Type B pancreatic cell (in vitro differentiated cells): ENCODE data around the gene USP37. TPM values are rescaled to one million over a fixed set of nuclear protein-coding genes. Genes with fewer than 3 reads are reported as not detected.
"Not testable (repeated sequence)": the region's sequence is repeated elsewhere in the genome, so short reads cannot be mapped to it uniquely, and the experiment has no call there.

Experiments used
- DNase-seq: peaks from one replicate; pipeline ENCODE4 v3.0.0; 2021; ENCODE audit warnings: mixed read lengths; ENCODE audit not compliant: unreplicated experiment; ENCODE audit errors: extremely low spot score
- H3K27ac Mint-ChIP-seq: 2 replicates; pipeline ENCODE4 v1.8.0; 2021; ENCODE audit warnings: mild to moderate bottlenecking, mixed read lengths
- H3K27me3 Mint-ChIP-seq: 2 replicates; pipeline ENCODE4 v1.8.0; 2021; ENCODE audit warnings: mixed read lengths
- H3K36me3 Mint-ChIP-seq: 2 replicates; pipeline ENCODE4 v1.8.0; 2021; ENCODE audit warnings: mixed read lengths
- H3K4me1 Mint-ChIP-seq: one replicate; pipeline ENCODE4 v1.8.0; 2021; ENCODE audit warnings: mixed read lengths; ENCODE audit not compliant: unreplicated experiment
- H3K4me3 Mint-ChIP-seq: 2 replicates; pipeline ENCODE4 v1.8.0; 2021; ENCODE audit warnings: mild to moderate bottlenecking, mixed read lengths
- H3K9me3 Mint-ChIP-seq: 2 replicates; pipeline ENCODE4 v1.8.0; 2021; ENCODE audit warnings: mixed read lengths
- CTCF ChIP-seq: fragments of 200-600 bp; sonication (generic); conservative IDR thresholded peaks from 2 replicates; pipeline ENCODE4 v1.5.0; 2021; ENCODE audit warnings: antibody characterized with exemption, mild to moderate bottlenecking
- total RNA-seq: library from RNA; stranded (reverse); gene quantifications from 2 replicates; pipeline ENCODE4 v1.2.1, GENCODE V29; 2021; ENCODE audit warnings: low replicate concordance

Gene USP37
- total RNA-seq, 1 donor from 2014 or later = 22.9 TPM

GRCh38 chr2:218566296-218566695 is 1.9 kb downstream of the USP37 start:
- H3K4me1 Mint-ChIP-seq = peaks cover 34% of the 10 kb centered on the region
- peaks cover 7% of the 10 kb centered on the region for H3K36me3 Mint-ChIP-seq
- TF ChIP-seq CTCF = no peak
- H3K9me3 Mint-ChIP-seq = no peaks in the 10 kb centered on the region
- peak overlapping the region; percentile 94 for H3K27ac Mint-ChIP-seq
- no peaks in the 10 kb centered on the region for H3K27me3 Mint-ChIP-seq
- H3K4me3 Mint-ChIP-seq = peak overlapping the region; percentile 91
- DNase-seq = no peak

GRCh38 chr2:218564056-218564455 is 4.1 kb downstream of the USP37 start:
- Mint-ChIP-seq H3K27me3 (no peaks in the 10 kb centered on the region), H3K4me3 (no peak overlapping the region), H3K9me3 (no peaks in the 10 kb centered on the region), H3K4me1 (peaks cover 19% of the 10 kb centered on the region), H3K27ac (no peak overlapping the region), H3K36me3 (peaks cover 7% of the 10 kb centered on the region)
- TF ChIP-seq CTCF = no peak
- DNase-seq = no peak

GRCh38 chr2:218558986-218559385 is 9.2 kb downstream of the USP37 start:
- TF ChIP-seq CTCF = no peak
- H3K4me1 Mint-ChIP-seq = no peaks in the 10 kb centered on the region
- H3K9me3 Mint-ChIP-seq = no peaks in the 10 kb centered on the region
- H3K36me3 Mint-ChIP-seq = peaks cover 16% of the 10 kb centered on the region
- no peak overlapping the region for H3K4me3 Mint-ChIP-seq
- no peak for DNase-seq
- no peaks in the 10 kb centered on the region for H3K27me3 Mint-ChIP-seq
- H3K27ac Mint-ChIP-seq = no peak overlapping the region

- no peaks in the 10 kb centered on the region for H3K27me3 Mint-ChIP-seq
- peaks cover 20% of the 10 kb centered on the region for H3K36me3 Mint-ChIP-seq
- no peak overlapping the region for H3K4me3 Mint-ChIP-seq
- no peak for TF ChIP-seq CTCF
- H3K9me3 Mint-ChIP-seq = no peaks in the 10 kb centered on the region
- no peaks in the 10 kb centered on the region for H3K4me1 Mint-ChIP-seq
- no peak for DNase-seq
- H3K27ac Mint-ChIP-seq = no peak overlapping the region
Measured at GRCh38 chr2:218557941-218558340, 10.2 kb downstream of the USP37 start.

GRCh38 chr2:218555527-218555926 is 12.6 kb downstream of the USP37 start:
- TF ChIP-seq CTCF = no peak
- Mint-ChIP-seq H3K4me1 (no peaks in the 10 kb centered on the region), H3K27me3 (no peaks in the 10 kb centered on the region), H3K9me3 (no peaks in the 10 kb centered on the region), H3K27ac (no peak overlapping the region), H3K4me3 (no peak overlapping the region), H3K36me3 (peaks cover 24% of the 10 kb centered on the region)
- DNase-seq = no peak

GRCh38 chr2:218554225-218554624 is 13.9 kb downstream of the USP37 start:
- H3K4me1 Mint-ChIP-seq, H3K9me3 Mint-ChIP-seq, H3K27me3 Mint-ChIP-seq, H3K4me3 Mint-ChIP-seq, DNase-seq, H3K27ac Mint-ChIP-seq: not testable (repeated sequence)
- peaks cover 24% of the 10 kb centered on the region for H3K36me3 Mint-ChIP-seq
